Measurements from ENCODE around the gene ZNF512. TPM values are rescaled to one million over a fixed set of nuclear protein-coding genes. Genes with fewer than 3 reads are reported as not detected.

ZNF512 gene
- total and polyA plus RNA-seq, 12 donors = 12.8 to 82.5 (median 29.5) TPM

DNA sequence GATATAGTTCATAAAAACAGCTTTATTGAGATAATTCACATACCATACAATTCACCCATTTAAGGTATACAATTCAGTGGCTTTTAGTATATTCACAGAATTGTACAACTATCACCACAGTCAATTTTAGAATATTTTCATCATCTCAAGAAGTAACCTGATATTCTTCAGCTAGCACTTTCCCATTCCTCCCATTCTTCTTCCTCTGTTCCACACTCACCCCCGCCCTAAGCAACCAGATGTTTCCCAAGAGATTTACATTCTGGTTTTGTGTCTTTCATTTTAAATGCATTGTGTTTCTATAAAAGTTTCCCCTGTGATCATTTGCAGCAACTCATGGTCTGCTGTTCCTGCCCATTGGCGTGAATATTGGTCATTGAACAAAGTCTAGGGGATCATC is 51.4 kb downstream of the ZNF512 start:
- no peak for DNase-seq
- Histone ChIP-seq H3K4me1 (replicated peaks in 1 of 2) (peaks cover 3 to 8% of the 10 kb centered on the region in 2 donors), H3K9me3 (replicated peaks in 1 of 3) (no peaks in the 10 kb centered on the region), H3K4me3 (no peak overlapping the region), H3K27ac (no peak overlapping the region), H3K27me3 (no peaks in the 10 kb centered on the region), H3K36me3 (replicated peaks in 1 of 2) (peaks cover 0 to 90% of the 10 kb centered on the region in 2 donors)
- 94 to 97% (median 95%) methylated on average over 2 of the region's 2 CpGs for WGBS, 4 donors
- TF ChIP-seq, protein P1, sequence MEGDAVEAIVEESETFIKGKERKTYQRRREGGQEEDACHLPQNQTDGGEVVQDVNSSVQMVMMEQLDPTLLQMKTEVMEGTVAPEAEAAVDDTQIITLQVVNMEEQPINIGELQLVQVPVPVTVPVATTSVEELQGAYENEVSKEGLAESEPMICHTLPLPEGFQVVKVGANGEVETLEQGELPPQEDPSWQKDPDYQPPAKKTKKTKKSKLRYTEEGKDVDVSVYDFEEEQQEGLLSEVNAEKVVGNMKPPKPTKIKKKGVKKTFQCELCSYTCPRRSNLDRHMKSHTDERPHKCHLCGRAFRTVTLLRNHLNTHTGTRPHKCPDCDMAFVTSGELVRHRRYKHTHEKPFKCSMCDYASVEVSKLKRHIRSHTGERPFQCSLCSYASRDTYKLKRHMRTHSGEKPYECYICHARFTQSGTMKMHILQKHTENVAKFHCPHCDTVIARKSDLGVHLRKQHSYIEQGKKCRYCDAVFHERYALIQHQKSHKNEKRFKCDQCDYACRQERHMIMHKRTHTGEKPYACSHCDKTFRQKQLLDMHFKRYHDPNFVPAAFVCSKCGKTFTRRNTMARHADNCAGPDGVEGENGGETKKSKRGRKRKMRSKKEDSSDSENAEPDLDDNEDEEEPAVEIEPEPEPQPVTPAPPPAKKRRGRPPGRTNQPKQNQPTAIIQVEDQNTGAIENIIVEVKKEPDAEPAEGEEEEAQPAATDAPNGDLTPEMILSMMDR (IDR thresholded peaks at IDR 0.05) = no peak
- TF ChIP-seq POLR2A (IDR thresholded peaks at IDR 0.05) = no peak
- intact Hi-C loops (cut with DNase I) = loop anchor here in 1 of 2 donors (10.0 kb wide), 1 partner anchor 149 kb away; the partner anchor contains the start of gene IFT172

DNA sequence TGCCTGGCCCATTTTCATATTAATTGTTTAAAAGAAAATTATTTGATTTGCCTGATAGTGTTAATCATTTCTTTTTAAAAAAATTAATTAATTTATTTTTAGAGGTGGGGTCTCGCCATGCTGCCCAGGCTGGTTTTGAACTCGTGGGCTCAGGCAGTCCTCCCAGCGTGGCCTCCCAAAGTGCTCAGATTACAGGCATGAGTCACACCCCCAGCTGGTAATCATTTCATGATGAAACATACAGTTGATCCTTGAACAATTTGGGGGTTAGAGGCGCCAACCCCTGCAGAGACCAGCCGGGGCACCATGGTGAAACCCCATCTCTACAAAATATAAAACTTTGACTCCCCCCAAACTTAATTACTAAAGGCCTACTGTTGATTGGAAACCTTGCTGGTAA is 53.9 kb downstream of the ZNF512 start:
- 85 to 95% (median 92%) methylated on average over 5 of the region's 5 CpGs for whole genome bisulfite sequencing, 4 donors
- H3K27me3 ChIP-seq = no peaks in the 10 kb centered on the region
- no peaks in the 10 kb centered on the region for H3K9me3 ChIP-seq (replicated peaks in 1 of 3)
- TF ChIP-seq, protein P1 (IDR thresholded peaks at IDR 0.05) = no peak
- no peak for TF ChIP-seq POLR2A (IDR thresholded peaks at IDR 0.05)
- no peak for DNase-seq
- no peak overlapping the region for H3K4me3 ChIP-seq
- H3K36me3 ChIP-seq (replicated peaks in 1 of 2) = peaks cover 0 to 95% of the 10 kb centered on the region in 2 donors
- H3K4me1 ChIP-seq (replicated peaks in 1 of 2) = no peaks in the 10 kb centered on the region
- intact Hi-C loops (cut with DNase I) = loop anchor here in 1 of 2 donors (10.0 kb wide), 1 partner anchor 152 kb away; the partner anchor contains the start of gene IFT172
- H3K27ac ChIP-seq = no peak overlapping the region

DNA sequence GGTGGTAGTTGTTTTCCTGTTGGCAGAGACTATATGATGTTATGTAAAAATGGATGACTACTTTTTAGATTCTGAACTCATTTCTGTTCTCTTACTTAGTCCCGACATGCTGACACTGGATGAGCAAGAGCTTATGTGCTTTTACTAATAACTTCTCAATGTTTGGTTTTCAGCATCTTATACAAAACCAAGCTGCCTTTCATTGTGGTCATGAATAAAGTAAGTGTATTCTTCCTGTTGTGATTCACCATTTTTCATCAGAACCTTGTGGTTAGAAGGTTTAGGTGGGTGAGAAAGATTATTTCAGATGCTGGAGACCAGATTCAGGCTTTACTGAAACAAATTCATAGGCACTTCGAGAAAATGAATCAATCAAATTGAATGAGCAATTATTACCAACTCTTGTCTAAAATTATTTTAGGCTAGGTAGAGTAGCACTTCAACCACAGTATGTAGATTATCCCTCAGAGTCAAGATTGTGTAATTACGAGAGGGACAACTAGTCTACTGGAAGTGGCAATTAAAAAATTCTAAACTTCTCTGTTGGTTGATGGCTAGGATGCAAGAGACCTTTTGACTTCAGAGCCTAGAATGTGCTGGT is 55.3 kb downstream of the ZNF512 start:
- no peak for TF ChIP-seq POLR2A (IDR thresholded peaks at IDR 0.05)
- TF ChIP-seq, protein P1 (IDR thresholded peaks at IDR 0.05) = no peak
- H3K27ac ChIP-seq = no peak overlapping the region
- intact Hi-C loops (cut with DNase I) = loop anchor here in 1 of 2 donors (10.0 kb wide), 1 partner anchor 153 kb away; the partner anchor contains the start of gene IFT172
- H3K36me3 ChIP-seq (replicated peaks in 1 of 2) = peaks cover 0 to 90% of the 10 kb centered on the region in 2 donors
- no peaks in the 10 kb centered on the region for H3K4me1 ChIP-seq (replicated peaks in 1 of 2)
- DNase-seq = no peak
- no peaks in the 10 kb centered on the region for H3K9me3 ChIP-seq (replicated peaks in 1 of 3)
- WGBS, 4 donors = 90 to 96% (median 94%) methylated on average over 3 of the region's 3 CpGs
- H3K4me3 ChIP-seq = no peak overlapping the region
- no peaks in the 10 kb centered on the region for H3K27me3 ChIP-seq

DNA sequence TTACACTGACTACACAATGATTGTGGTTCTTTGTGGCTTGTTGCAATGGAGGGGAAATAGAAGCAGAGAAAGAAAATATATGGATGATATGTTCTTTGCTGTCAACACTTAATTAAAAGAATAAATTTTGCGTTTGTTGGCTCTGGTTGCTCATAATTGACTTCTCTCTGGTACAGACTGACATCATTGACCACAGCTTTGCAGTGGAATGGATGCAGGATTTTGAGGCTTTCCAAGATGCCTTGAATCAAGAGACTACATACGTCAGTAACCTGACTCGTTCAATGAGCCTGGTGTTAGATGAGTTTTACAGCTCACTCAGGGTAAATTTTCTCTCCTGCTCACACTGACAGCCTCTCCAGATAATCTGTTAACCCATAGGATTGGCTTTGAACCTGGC is 55.9 kb downstream of the ZNF512 start:
- Histone ChIP-seq H3K27me3 (no peaks in the 10 kb centered on the region), H3K27ac (no peak overlapping the region), H3K4me1 (replicated peaks in 1 of 2) (no peaks in the 10 kb centered on the region), H3K36me3 (replicated peaks in 1 of 2) (peaks cover 0 to 84% of the 10 kb centered on the region in 2 donors), H3K4me3 (no peak overlapping the region), H3K9me3 (replicated peaks in 1 of 3) (no peaks in the 10 kb centered on the region)
- 57 to 85% (median 60%) methylated on average over 3 of the region's 3 CpGs for WGBS, 4 donors
- TF ChIP-seq, protein P1 (IDR thresholded peaks at IDR 0.05) = no peak
- no peak for TF ChIP-seq POLR2A (IDR thresholded peaks at IDR 0.05)
- intact Hi-C loops (cut with DNase I) = loop anchor here in 1 of 2 donors (10.0 kb wide), 1 partner anchor 154 kb away; the partner anchor contains the start of gene IFT172
- DNase-seq = no peak
